MM.1S (cell line): ENCODE data around the gene OR7G2.

Source experiments
- DNase-seq: peaks from one replicate; pipeline ENCODE4 v3.0.0-alpha.2; 2015
- H2AFZ ChIP-seq: fragments of 300-600 bp; sonication (generic); 2 replicates; pipeline ENCODE4 v1.6.0; 2016; ENCODE audit warnings: antibody characterized with exemption, low read length
- H3F3A ChIP-seq: fragments of 300-600 bp; sonication (generic); 2 replicates; pipeline ENCODE4 v1.6.1; 2016; ENCODE audit warnings: mild to moderate bottlenecking, antibody characterized with exemption, low read length, moderate library complexity, mixed read lengths; ENCODE audit not compliant: insufficient read depth
- H3K27ac ChIP-seq: fragments of 300-600 bp; sonication (generic); 2 replicates; pipeline ENCODE4 v1.5.1; 2016; ENCODE audit warnings: mild to moderate bottlenecking, low read length
- H3K27me3 ChIP-seq: fragments of 300-600 bp; sonication (generic); replicated peaks from 2 replicates; pipeline ENCODE4 v1.6.0; 2016; ENCODE audit warnings: low read length; ENCODE audit not compliant: insufficient read depth
- H3K36me3 ChIP-seq: fragments of 300-600 bp; sonication (generic); replicated peaks from 2 replicates; pipeline ENCODE4 v1.6.1; 2016; ENCODE audit warnings: mild to moderate bottlenecking, low read length, mixed read lengths; ENCODE audit not compliant: insufficient read depth
- H3K4me1 ChIP-seq: fragments of 300-600 bp; sonication (generic); 2 replicates; pipeline ENCODE4 v1.6.1; 2016; ENCODE audit warnings: low read length, mixed read lengths
- H3K4me2 ChIP-seq: fragments of 300-600 bp; sonication (generic); 2 replicates; pipeline ENCODE4 v1.6.0; 2016; ENCODE audit warnings: low read depth, low read length
- H3K4me3 ChIP-seq: fragments of 300-600 bp; sonication (generic); 2 replicates; pipeline ENCODE4 v1.5.1; 2016; ENCODE audit warnings: low read length, mixed read lengths
- H3K79me2 ChIP-seq: fragments of 300-600 bp; sonication (generic); 2 replicates; pipeline ENCODE4 v1.6.1; 2016; ENCODE audit warnings: mixed run types, low read length, mixed read lengths
- H3K9ac ChIP-seq: fragments of 300-600 bp; sonication (generic); 2 replicates; pipeline ENCODE4 v1.6.1; 2016; ENCODE audit warnings: low read length, mixed read lengths
- H3K9me2 ChIP-seq: fragments of 300-600 bp; sonication (generic); replicated peaks from 2 replicates; pipeline ENCODE4 v1.6.1; 2016; ENCODE audit warnings: mild to moderate bottlenecking, low read length, mixed read lengths; ENCODE audit not compliant: insufficient read depth
- H3K9me3 ChIP-seq: fragments of 300-600 bp; sonication (generic); replicated peaks from 2 replicates; pipeline ENCODE4 v1.6.1; 2016; ENCODE audit warnings: mild to moderate bottlenecking, low read length, mixed read lengths; ENCODE audit not compliant: insufficient read depth
- H4K20me1 ChIP-seq: fragments of 300-600 bp; sonication (generic); 2 replicates; pipeline ENCODE4 v1.6.1; 2016; ENCODE audit warnings: mild to moderate bottlenecking, low read length, moderate library complexity, mixed read lengths; ENCODE audit not compliant: insufficient read depth
- CTCF ChIP-seq: fragments of 300-600 bp; sonication (generic); IDR thresholded peaks from 2 replicates; pipeline ENCODE4 v1.5.1; 2016; ENCODE audit warnings: antibody characterized with exemption, low read length, mixed read lengths
- EZH2 ChIP-seq: fragments of 300-600 bp; sonication (generic); optimal IDR thresholded peaks from 2 replicates; pipeline ENCODE3; 2017; ENCODE audit warnings: low read depth, mild to moderate bottlenecking, antibody characterized with exemption, low read length, mixed read lengths
- EZH2phosphoT487 ChIP-seq: fragments of 300-600 bp; sonication (generic); IDR thresholded peaks from 2 replicates; pipeline ENCODE4 v1.6.1; 2018; ENCODE audit warnings: antibody characterized with exemption, low read length

The OR7G2 gene

GRCh38 chr19:9146882-9147281, 39.6 kb upstream of the OR7G2 start:
- H3K36me3 ChIP-seq = peaks cover 28% of the 10 kb centered on the region
- TF ChIP-seq CTCF (no peak), EZH2 (no peak), EZH2phosphoT487 (no peak)
- H3K9me2 ChIP-seq = no peaks in the 10 kb centered on the region
- H3K9ac ChIP-seq = no peak overlapping the region
- no peaks in the 10 kb centered on the region for H3K4me1 ChIP-seq
- no peaks in the 10 kb centered on the region for H4K20me1 ChIP-seq
- no peak overlapping the region for H3K4me2 ChIP-seq
- no peaks in the 10 kb centered on the region for H3F3A ChIP-seq
- H3K79me2 ChIP-seq = peaks cover 96% of the 10 kb centered on the region
- no peak overlapping the region for H2AFZ ChIP-seq
- no peak for DNase-seq
- no peak overlapping the region for H3K4me3 ChIP-seq
- peaks cover 4% of the 10 kb centered on the region; the same call in 1 of the 2 replicates for H3K9me3 ChIP-seq
- H3K27ac ChIP-seq = no peak overlapping the region
- H3K27me3 ChIP-seq = no peaks in the 10 kb centered on the region

GRCh38 chr19:9144920-9145319, 37.6 kb upstream of the OR7G2 start:
- TF ChIP-seq CTCF (no peak), EZH2phosphoT487 (no peak), EZH2 (no peak)
- H3K9me2 ChIP-seq = no peaks in the 10 kb centered on the region
- H4K20me1 ChIP-seq = no peaks in the 10 kb centered on the region
- H2AFZ ChIP-seq = no peak overlapping the region
- H3K4me2 ChIP-seq = no peak overlapping the region
- DNase-seq = no peak
- H3K4me3 ChIP-seq = no peak overlapping the region
- H3K79me2 ChIP-seq = peaks cover 94% of the 10 kb centered on the region
- 0 out of 2 replicates have a peak, but pooled peaks cover 5% of the 10 kb centered on the region for H3K4me1 ChIP-seq
- no peaks in the 10 kb centered on the region for H3F3A ChIP-seq
- H3K27ac ChIP-seq = no peak overlapping the region
- H3K9me3 ChIP-seq = peaks cover 4% of the 10 kb centered on the region; the same call in 1 of the 2 replicates
- no peaks in the 10 kb centered on the region for H3K27me3 ChIP-seq
- peaks cover 25% of the 10 kb centered on the region for H3K36me3 ChIP-seq
- no peak overlapping the region for H3K9ac ChIP-seq

- H3K4me3 ChIP-seq = peak within 1 kb of the TSS; percentile 96
- H3F3A ChIP-seq = no peaks in the 10 kb centered on the region
- no peaks in the 10 kb centered on the region for H3K27me3 ChIP-seq
- H3K4me1 ChIP-seq = 0 out of 2 replicates have a peak, but pooled peaks cover 9% of the 10 kb centered on the region
- H3K36me3 ChIP-seq = peaks cover 12% of the 10 kb centered on the region
- H3K79me2 ChIP-seq = peaks cover 51% of the 10 kb centered on the region
- peak; percentile 95 for DNase-seq
- H3K9ac ChIP-seq = peak within 1 kb of the TSS; percentile 94
- H4K20me1 ChIP-seq = no peaks in the 10 kb centered on the region
- H3K9me3 ChIP-seq = 0 out of 2 replicates have a peak, but pooled peaks cover 4% of the 10 kb centered on the region
- H2AFZ ChIP-seq = peak within 1 kb of the TSS; percentile 98
- TF ChIP-seq EZH2phosphoT487 = no peak
- TF ChIP-seq EZH2 = no peak
- no peak for TF ChIP-seq CTCF
- peak within 1 kb of the TSS; percentile 78 for H3K4me2 ChIP-seq
- no peaks in the 10 kb centered on the region for H3K9me2 ChIP-seq
- peak within 1 kb of the TSS; percentile 33; the same call in 1 of the 2 replicates for H3K27ac ChIP-seq
These were observed 33.0 kb upstream of the OR7G2 start, which contains the start of gene ZNF317 for GRCh38 chr19:9140159-9140874. Gene ZNF317, plus strand, starts transcription at chr19:9140397. Its CDS starts 15,620 bp downstream, at chr19:9156017.
